K562 (cell line): ENCODE data around the gene OMG. TPM values are rescaled to one million over a fixed set of nuclear protein-coding genes. Genes with fewer than 3 reads are reported as not detected.

Experiments used
- ATAC-seq: fragments of 200-7000 bp; cut with Tn5 transposase; 3 replicates; pipeline ENCODE4 v1.9.1; 2020; ENCODE audit warnings: moderate library complexity
- BruUV-seq: library from RNA; stranded (reverse); fragments of 400-500 nt; replicated peaks from 2 replicates; lab custom pipeline; 2021; lab: Mats Ljungman, UMichigan
- CTCF ChIA-PET: fragments of 300-600 bp; formaldehyde crosslinking; extraction: SDS; loops from one replicate; lab custom pipeline; 2021; ENCODE audit warnings: low intra/inter-chr PET ratio; lab: Yijun Ruan, JAX
- POLR2A ChIA-PET: fragments of 300-600, 350-650 bp; sonication (Branson Sonifier 250); formaldehyde crosslinking; extraction: SDS; loops from one replicate; lab custom pipeline; 2021; ENCODE audit warnings: antibody characterized with exemption, inconsistent platforms; lab: Yijun Ruan, JAX
- DNase-seq, 4 experiments: peaks; one replicate each; pipeline versions ENCODE4 v3.0.0 to v3.0.0-alpha.2; 2011 to 2018; ENCODE audit warnings: low spot score in 3 of 4, mixed read lengths in 3 of 4; ENCODE audit errors: extremely low read depth in 1 of 4
- FAIRE-seq: peaks from 2 replicates; lab custom pipeline; 2011; peaks lifted over from hg19 to GRCh38; lab: Jason Lieb, UNC
- H2AFZ ChIP-seq: 2 replicates; pipeline ENCODE4 v1.6.0; 2011; ENCODE audit warnings: low read depth, low read length, control low read depth, inconsistent platforms
- H3K27ac ChIP-seq: fragments of 200-600 bp; 3 replicates; pipeline ENCODE4 v1.8.0; 2011; ENCODE audit warnings: low read depth, mild to moderate bottlenecking, control low read depth, inconsistent platforms, low read length, moderate library complexity, mixed read lengths; ENCODE audit errors: extremely low read depth
- H3K27me3 ChIP-seq, 2 experiments: fragments of 300-600 bp in 1 of 2; 2 replicates in 1 of 2; 3 replicates in 1 of 2; pipeline versions ENCODE4 v1.6.0 to v1.8.0; 2011; ENCODE audit warnings: inconsistent platforms in 2 of 2, low read length in 2 of 2, mild to moderate bottlenecking in 1 of 2, mixed read lengths in 1 of 2, moderate library complexity in 1 of 2; ENCODE audit not compliant: control insufficient read depth in 2 of 2, insufficient read depth in 2 of 2
- H3K36me3 ChIP-seq: fragments of 300-600 bp; 3 replicates; pipeline ENCODE4 v1.8.0; 2011; ENCODE audit warnings: mild to moderate bottlenecking, low read length, inconsistent platforms; ENCODE audit not compliant: control insufficient read depth, insufficient read depth
- H3K4me1 ChIP-seq, 2 experiments: fragments of 200-600 bp in 1 of 2; replicated peaks in 1 of 2; 2 replicates in 1 of 2; 3 replicates in 1 of 2; pipeline versions ENCODE4 v1.5.1 to v1.8.0; 2011; ENCODE audit warnings: inconsistent platforms in 2 of 2, low read length in 2 of 2, mild to moderate bottlenecking in 1 of 2, mixed read lengths in 1 of 2, moderate library complexity in 1 of 2; ENCODE audit not compliant: control insufficient read depth in 2 of 2, insufficient read depth in 2 of 2
- H3K4me2 ChIP-seq: 2 replicates; pipeline ENCODE4 v1.6.1; 2011; ENCODE audit warnings: low read length, control low read depth, inconsistent platforms, mixed read lengths; ENCODE audit not compliant: insufficient read depth
- H3K4me3 ChIP-seq: fragments of 200-600 bp; sonication (generic), shearing (Covaris generic); 2 replicates; pipeline ENCODE4 v1.5.1; 2016; ENCODE audit warnings: control low read depth, inconsistent platforms
- H3K79me2 ChIP-seq: fragments of 200-600 bp; 3 replicates; pipeline ENCODE4 v1.8.0; 2011; ENCODE audit warnings: low read length, inconsistent platforms; ENCODE audit not compliant: control insufficient read depth, insufficient read depth
- H3K9ac ChIP-seq, 2 experiments: 2 replicates each; pipeline versions ENCODE4 v1.6.0 to v1.6.1; 2011; ENCODE audit warnings: low read depth in 2 of 2, low read length in 2 of 2, control low read depth in 1 of 2, inconsistent platforms in 1 of 2, mild to moderate bottlenecking in 1 of 2, mixed read lengths in 1 of 2; ENCODE audit not compliant: insufficient read depth in 1 of 2
- H3K9me1 ChIP-seq: one replicate; pipeline ENCODE4 v1.6.0; 2011; ENCODE audit warnings: inconsistent platforms, mild to moderate bottlenecking, low read length, moderate library complexity; ENCODE audit not compliant: control insufficient read depth, insufficient read depth
- H3K9me3 ChIP-seq: replicated peaks from 2 replicates; pipeline ENCODE4 v1.5.1; 2011; ENCODE audit warnings: low read depth, low read length, inconsistent platforms; ENCODE audit not compliant: control insufficient read depth, insufficient read depth
- H4K20me1 ChIP-seq: replicated peaks from 2 replicates; pipeline ENCODE4 v1.6.1; 2011; ENCODE audit warnings: low read length, inconsistent platforms, mixed read lengths; ENCODE audit not compliant: control insufficient read depth, insufficient read depth
- AFF4 ChIP-seq: sonication (generic); formaldehyde crosslinking; IDR thresholded peaks from 2 replicates; pipeline ENCODE4 v1.8.0; 2023; ENCODE audit warnings: mild to moderate bottlenecking, missing genetic modification reagents
- ARHGAP35 ChIP-seq: fragments of 450-650 bp; IDR thresholded peaks from 2 replicates; pipeline ENCODE4 v1.6.1; 2018; ENCODE audit not compliant: partially characterized antibody
- CXXC5 ChIP-seq: fragments of 250-450 bp; sonication (Bioruptor Pico); IDR thresholded peaks from 2 replicates; pipeline ENCODE4 v1.8.0; 2022; ENCODE audit warnings: inconsistent platforms, mild to moderate bottlenecking, moderate library complexity
- E2F1 ChIP-seq: sonication (generic); formaldehyde crosslinking; IDR thresholded peaks from 2 replicates; pipeline ENCODE4 v1.8.1; 2023; ENCODE audit warnings: mild to moderate bottlenecking, missing genetic modification reagents, moderate library complexity
- KLF6 ChIP-seq: fragments of 250-450 bp; sonication (Bioruptor Pico); IDR thresholded peaks from 2 replicates; pipeline ENCODE4 v1.4.0; 2020; ENCODE audit warnings: mild to moderate bottlenecking, moderate library complexity, borderline replicate concordance
- NR2C1 ChIP-seq, 2 experiments: fragments of 450-650 bp; IDR thresholded peaks; 2 replicates each; pipeline ENCODE4 v1.6.1; 2017; ENCODE audit warnings: mild to moderate bottlenecking in 2 of 2, antibody characterized with exemption in 1 of 2, inconsistent platforms in 1 of 2, missing compliant biosample characterization in 1 of 2, missing genetic modification characterization in 1 of 2
- PHF21A ChIP-seq: fragments of 450-650 bp; IDR thresholded peaks from 2 replicates; pipeline ENCODE4 v1.6.1; 2017; ENCODE audit warnings: low read depth, borderline replicate concordance
- PHF8 ChIP-seq: fragments of 200-600 bp; sonication (generic); IDR thresholded peaks from 2 replicates; pipeline ENCODE4 v1.6.1; 2012; ENCODE audit warnings: mixed run types, mild to moderate bottlenecking, inconsistent platforms, low read length, moderate library complexity, borderline replicate concordance
- PURB ChIP-seq: sonication (generic); formaldehyde crosslinking; IDR thresholded peaks from 2 replicates; pipeline ENCODE4 v1.9.0; 2021; ENCODE audit warnings: low read depth, mild to moderate bottlenecking, missing genetic modification reagents
- ZNF174 ChIP-seq: fragments of 250-450 bp; sonication (Bioruptor Pico); IDR thresholded peaks from 2 replicates; pipeline ENCODE4 v1.4.0; 2020; ENCODE audit warnings: mild to moderate bottlenecking
- ZNF282 ChIP-seq: sonication (generic); formaldehyde crosslinking; IDR thresholded peaks from 2 replicates; pipeline ENCODE4 v1.8.1; 2023; ENCODE audit warnings: missing genetic modification reagents
- ZNF398 ChIP-seq: fragments of 250-450 bp; sonication (Bioruptor Pico); IDR thresholded peaks from 2 replicates; pipeline ENCODE4 v1.8.0; 2021; ENCODE audit warnings: moderate library complexity, mild to moderate bottlenecking, inconsistent platforms
- ZNF431 ChIP-seq: sonication (generic); formaldehyde crosslinking; IDR thresholded peaks from 2 replicates; pipeline ENCODE4 v1.8.0; 2022; ENCODE audit warnings: mild to moderate bottlenecking, missing genetic modification reagents
- ZNF584 ChIP-seq: fragments of 200-800 bp; sonication (Bioruptor generic); IDR thresholded peaks from 2 replicates; pipeline ENCODE4 v1.6.1; 2016; ENCODE audit warnings: low read depth, mild to moderate bottlenecking, missing genetic modification characterization, missing compliant biosample characterization
- ZNF655 ChIP-seq: fragments of 250-450 bp; sonication (Bioruptor Pico); IDR thresholded peaks from 2 replicates; pipeline ENCODE4 v1.5.0; 2021
- WGBS: fragments of 100-300 bp; shearing (Covaris generic); methylation state at CpG from one replicate; pipeline ENCODE4 v1.1.6; 2016; ENCODE audit warnings: low coverage, mixed read lengths; ENCODE audit not compliant: insufficient coverage; ENCODE audit errors: missing lambda C conversion rate; 5-methylcytosine and 5-hydroxymethylcytosine counted together
- in situ Hi-C: fragments of 300-500 bp; cut with MboI; formaldehyde crosslinking; loops from 4 replicates; pipeline ENCODE4 v1.15.0; 2018; ENCODE audit warnings: inconsistent platforms, mixed read lengths
- intact Hi-C: fragments of 100-400 bp; cut with micrococcal nuclease; formaldehyde crosslinking; loops from 2 replicates; pipeline ENCODE4 v1.14.2; 2022
- polyA plus RNA-seq, 8 experiments: library from polyadenylated mRNA; depleted of rRNA in 4 of 8; stranded (reverse) in 5 of 8; unstranded in 3 of 8; fragments of >200 nt; fragmentation: Nextera tagmentation in 2 of 8; fragmentation: Illumina TruSeq in 1 of 8; extraction: Ambion mirVana in 2 of 8; extraction: Trizol in 1 of 8; gene quantifications; 2 replicates each; pipeline versions ENCODE4 v1.2.1 to v1.2.3, GENCODE V29; 2011 to 2014; ENCODE audit warnings: inconsistent platforms in 1 of 8, missing spikeins in 1 of 8
- total RNA-seq, 7 experiments: library from RNA; depleted of rRNA in 6 of 7; stranded (reverse); fragments of >200 nt in 6 of 7; fragmentation: Illumina TruSeq in 2 of 7; extraction: Trizol in 2 of 7; gene quantifications; 2 replicates each; pipeline versions ENCODE4 v1.2.1 to v1.2.3, GENCODE V29; 2011 to 2021; ENCODE audit warnings: low replicate concordance in 1 of 7

Gene OMG
- total and polyA plus RNA-seq, 9 of the 15 experiments (the other 6 are each of a cell fraction or from before 2014, with no cell fraction given), result 0.41 TPM; not detected in 8

GRCh38 chr17:31296142-31296541 lies 897 bp downstream of the OMG start:
- POLR2A ChIA-PET, result no interaction called here
- Histone ChIP-seq H3K9ac (no peak overlapping the region), H3K27ac (no peak overlapping the region), H3K36me3 (peaks cover 8% of the 10 kb centered on the region), H3K79me2 (no peaks in the 10 kb centered on the region), H3K9me1 (no peaks in the 10 kb centered on the region), H3K27me3 (no peaks in the 10 kb centered on the region), H3K4me3 (no peak overlapping the region), H2AFZ (no peak overlapping the region), H3K4me1 (no peaks in the 10 kb centered on the region), H4K20me1 (no peaks in the 10 kb centered on the region), H3K9me3 (no peaks in the 10 kb centered on the region), H3K4me2 (no peak overlapping the region)
- WGBS, result 96% methylated on average over 2 of the region's 2 CpGs
- FAIRE-seq (no peak), ATAC-seq (no peak), DNase-seq (no peak)
- CTCF ChIA-PET, result no interaction called here
- no TSS peak for BruUV-seq
- intact Hi-C loops, result no loop called here
- TF ChIP-seq ZNF398 (CRISPR knock-in tag) (no peak), ZNF174 (no peak), PURB (no peak), PHF8 (no peak), ZNF431 (CRISPR knock-in tag) (no peak), ARHGAP35 (no peak), ZNF282 (CRISPR knock-in tag) (no peak), ZNF584 (CRISPR knock-in tag) (no peak), AFF4 (CRISPR knock-in tag) (no peak), PHF21A (no peak), NR2C1 (IDR thresholded peaks at IDR 0.05) (no peak), NR2C1 (tag; IDR thresholded peaks at IDR 0.05) (no peak), KLF6 (CRISPR knock-in tag) (no peak), ZNF655 (CRISPR knock-in tag) (no peak), E2F1 (CRISPR knock-in tag) (no peak), CXXC5 (CRISPR knock-in tag) (no peak)
- in situ Hi-C loops, result no loop called here
